Measurements from ENCODE around the gene KCNV2. TPM values are rescaled to one million over a fixed set of nuclear protein-coding genes. Genes with fewer than 3 reads are reported as not detected.

The KCNV2 gene
- total RNA-seq, 1 donor from 2014 or later: not detected

GRCh38 chr9:2767800-2768677 lies 50.7 kb downstream of the KCNV2 start:
- H3K4me1 Mint-ChIP-seq (ENCODE audit: low read depth, unreplicated experiment): no peaks in the 10 kb centered on the region
- H3K36me3 Mint-ChIP-seq (ENCODE audit: unreplicated experiment): peaks cover 6% of the 10 kb centered on the region
- TF ChIP-seq CTCF (IDR thresholded peaks at IDR 0.05; ENCODE audit: partially characterized antibody, unreplicated experiment): no peak
- no peak for DNase-seq
- no peaks in the 10 kb centered on the region for H3K27me3 Mint-ChIP-seq (ENCODE audit: unreplicated experiment)
- no peaks in the 10 kb centered on the region for H3K9me3 Mint-ChIP-seq (ENCODE audit: unreplicated experiment)
- no peak overlapping the region for H3K27ac Mint-ChIP-seq (ENCODE audit: unreplicated experiment)
- no peak overlapping the region for H3K4me3 Mint-ChIP-seq (ENCODE audit: unreplicated experiment)

GRCh38 chr9:2771087-2771486 lies 53.8 kb downstream of the KCNV2 start:
- Mint-ChIP-seq H3K4me3 (ENCODE audit: unreplicated experiment) (no peak overlapping the region), H3K27ac (ENCODE audit: unreplicated experiment) (no peak overlapping the region), H3K9me3 (ENCODE audit: unreplicated experiment) (peaks cover 7% of the 10 kb centered on the region), H3K36me3 (ENCODE audit: unreplicated experiment) (peaks cover 27% of the 10 kb centered on the region), H3K27me3 (ENCODE audit: unreplicated experiment) (peaks cover 2% of the 10 kb centered on the region), H3K4me1 (ENCODE audit: low read depth, unreplicated experiment) (no peaks in the 10 kb centered on the region)
- no peak for DNase-seq
- TF ChIP-seq CTCF (IDR thresholded peaks at IDR 0.05; ENCODE audit: partially characterized antibody, unreplicated experiment): no peak

GRCh38 chr9:2771661-2772060 lies 54.4 kb downstream of the KCNV2 start:
- no peak for DNase-seq
- H3K4me3 Mint-ChIP-seq (ENCODE audit: unreplicated experiment): no peak overlapping the region
- peaks cover 2% of the 10 kb centered on the region for H3K27me3 Mint-ChIP-seq (ENCODE audit: unreplicated experiment)
- TF ChIP-seq CTCF (IDR thresholded peaks at IDR 0.05; ENCODE audit: partially characterized antibody, unreplicated experiment): no peak
- H3K9me3 Mint-ChIP-seq (ENCODE audit: unreplicated experiment): peaks cover 8% of the 10 kb centered on the region
- H3K4me1 Mint-ChIP-seq (ENCODE audit: low read depth, unreplicated experiment): no peaks in the 10 kb centered on the region
- peaks cover 30% of the 10 kb centered on the region for H3K36me3 Mint-ChIP-seq (ENCODE audit: unreplicated experiment)
- no peak overlapping the region for H3K27ac Mint-ChIP-seq (ENCODE audit: unreplicated experiment)

GRCh38 chr9:2777454-2777853 lies 60.1 kb downstream of the KCNV2 start:
- Mint-ChIP-seq H3K4me3 (ENCODE audit: unreplicated experiment) (no peak overlapping the region), H3K36me3 (ENCODE audit: unreplicated experiment) (peaks cover 56% of the 10 kb centered on the region), H3K27ac (ENCODE audit: unreplicated experiment) (no peak overlapping the region), H3K9me3 (ENCODE audit: unreplicated experiment) (peaks cover 11% of the 10 kb centered on the region), H3K27me3 (ENCODE audit: unreplicated experiment) (peaks cover 2% of the 10 kb centered on the region), H3K4me1 (ENCODE audit: low read depth, unreplicated experiment) (no peaks in the 10 kb centered on the region)
- no peak for DNase-seq
- TF ChIP-seq CTCF (IDR thresholded peaks at IDR 0.05; ENCODE audit: partially characterized antibody, unreplicated experiment): no peak

GRCh38 chr9:2778816-2779215 lies 61.5 kb downstream of the KCNV2 start:
- H3K27me3 Mint-ChIP-seq (ENCODE audit: unreplicated experiment): peaks cover 2% of the 10 kb centered on the region
- no peaks in the 10 kb centered on the region for H3K4me1 Mint-ChIP-seq (ENCODE audit: low read depth, unreplicated experiment)
- DNase-seq: no peak
- H3K36me3 Mint-ChIP-seq (ENCODE audit: unreplicated experiment): peaks cover 50% of the 10 kb centered on the region
- peaks cover 7% of the 10 kb centered on the region for H3K9me3 Mint-ChIP-seq (ENCODE audit: unreplicated experiment)
- H3K27ac Mint-ChIP-seq (ENCODE audit: unreplicated experiment): no peak overlapping the region
- H3K4me3 Mint-ChIP-seq (ENCODE audit: unreplicated experiment): no peak overlapping the region
- no peak for TF ChIP-seq CTCF (IDR thresholded peaks at IDR 0.05; ENCODE audit: partially characterized antibody, unreplicated experiment)

Data from glutamatergic neuron (in vitro differentiated cells).